ENCODE results near the gene BRICD5.

The BRICD5 gene

DNA sequence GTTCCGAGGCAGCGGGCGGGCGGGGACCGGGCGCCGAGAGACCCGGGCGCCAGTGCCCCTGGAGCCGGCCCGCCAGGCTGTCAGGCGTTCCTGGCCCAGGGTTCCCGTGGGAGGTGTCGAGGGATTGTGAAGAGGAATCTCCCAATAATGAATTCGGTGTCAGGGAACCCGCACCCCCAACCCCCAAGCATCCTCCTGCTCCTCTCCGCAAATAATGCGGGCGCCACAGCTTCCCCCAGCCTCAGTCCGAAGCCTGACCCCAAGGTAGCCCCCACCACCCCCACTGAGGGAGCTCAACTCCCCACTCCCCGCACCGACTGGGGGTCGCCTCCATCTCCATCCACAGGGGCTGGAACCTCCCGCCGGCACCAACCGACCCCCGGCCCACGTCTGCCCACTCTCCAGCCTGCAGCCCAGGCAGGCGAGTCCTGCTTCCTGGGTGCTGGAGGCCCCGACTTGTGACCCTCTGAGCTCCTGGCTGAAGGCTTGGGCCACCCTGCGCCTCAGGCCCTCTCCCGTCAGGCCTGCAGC, 13.6 kb downstream of the BRICD5 start:
- no peak for DNase-seq

GRCh38 chr16:2196162-2196980, 14.3 kb downstream of the BRICD5 start, which contains the start of gene CASKIN1:
TSS of gene CASKIN1 (minus strand) at chr16:2196605. CDS start at chr16:2196432, 173 bp downstream.
- no peak for DNase-seq

- no peak for DNase-seq
These were observed 15.1 kb downstream of the BRICD5 start for GRCh38 chr16:2195322-2196161.

DNA sequence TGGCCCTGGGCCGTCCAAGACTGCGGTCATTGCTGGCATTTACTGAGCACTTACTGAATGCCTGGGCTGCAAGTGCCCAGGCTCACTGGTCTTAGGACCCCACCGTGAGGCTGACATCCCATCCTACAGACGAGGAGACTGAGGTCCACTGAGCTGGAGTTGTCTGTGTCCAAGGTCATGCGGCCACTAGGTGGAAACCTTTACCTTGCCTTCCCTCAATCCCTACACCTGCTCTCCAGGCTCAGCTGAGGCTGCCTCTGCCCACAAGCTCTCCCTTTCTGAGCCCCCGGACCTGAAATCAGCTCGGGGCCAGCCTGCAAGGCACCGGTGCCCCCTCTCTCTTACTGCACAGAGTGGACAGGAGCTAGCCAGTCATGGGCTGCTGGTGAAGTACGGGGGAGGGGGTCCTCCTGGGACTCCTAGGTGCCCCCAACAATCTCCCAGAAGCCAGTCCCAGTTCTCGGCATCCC, 15.8 kb downstream of the BRICD5 start:
- DNase-seq, result peak; percentile 60

DNA sequence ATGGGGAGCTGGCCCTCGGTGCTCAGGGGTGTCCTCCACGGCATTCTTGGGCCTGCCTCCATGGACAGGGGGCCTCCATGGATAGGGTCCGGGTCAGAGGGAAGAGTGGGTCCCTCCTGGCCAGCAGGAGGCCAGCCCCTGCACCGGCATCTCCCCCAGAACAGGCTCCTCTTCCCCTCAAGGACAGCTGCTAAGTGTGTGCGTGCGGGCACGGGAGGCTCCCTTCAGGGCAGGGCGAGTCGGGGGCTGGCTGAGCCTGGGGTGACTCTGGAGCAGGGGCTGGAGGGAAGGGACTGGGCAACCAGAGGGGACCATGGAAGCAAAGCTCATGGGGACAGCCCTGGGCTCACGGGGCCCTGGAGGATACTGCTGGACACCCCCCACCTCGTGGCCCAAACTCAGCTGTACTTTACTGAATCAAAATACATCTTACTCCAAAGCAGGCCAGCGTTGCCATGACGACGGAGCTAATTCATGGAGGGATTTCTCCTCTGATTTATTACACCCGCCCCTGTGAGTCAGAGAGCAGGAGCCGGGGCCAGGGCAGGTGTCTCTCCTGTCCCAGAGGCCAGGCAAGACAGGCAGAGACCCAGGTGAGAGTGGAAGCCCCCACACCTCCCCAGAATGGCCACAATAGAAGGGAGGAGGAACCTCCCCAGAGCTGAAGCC, 16.4 kb downstream of the BRICD5 start:
- DNase-seq, result peak; percentile 60

GRCh38 chr16:2191446-2191706, 19.3 kb downstream of the BRICD5 start:
- no peak for DNase-seq

- DNase-seq, result no peak
These were observed 19.8 kb downstream of the BRICD5 start for GRCh38 chr16:2190659-2191445.

DNA sequence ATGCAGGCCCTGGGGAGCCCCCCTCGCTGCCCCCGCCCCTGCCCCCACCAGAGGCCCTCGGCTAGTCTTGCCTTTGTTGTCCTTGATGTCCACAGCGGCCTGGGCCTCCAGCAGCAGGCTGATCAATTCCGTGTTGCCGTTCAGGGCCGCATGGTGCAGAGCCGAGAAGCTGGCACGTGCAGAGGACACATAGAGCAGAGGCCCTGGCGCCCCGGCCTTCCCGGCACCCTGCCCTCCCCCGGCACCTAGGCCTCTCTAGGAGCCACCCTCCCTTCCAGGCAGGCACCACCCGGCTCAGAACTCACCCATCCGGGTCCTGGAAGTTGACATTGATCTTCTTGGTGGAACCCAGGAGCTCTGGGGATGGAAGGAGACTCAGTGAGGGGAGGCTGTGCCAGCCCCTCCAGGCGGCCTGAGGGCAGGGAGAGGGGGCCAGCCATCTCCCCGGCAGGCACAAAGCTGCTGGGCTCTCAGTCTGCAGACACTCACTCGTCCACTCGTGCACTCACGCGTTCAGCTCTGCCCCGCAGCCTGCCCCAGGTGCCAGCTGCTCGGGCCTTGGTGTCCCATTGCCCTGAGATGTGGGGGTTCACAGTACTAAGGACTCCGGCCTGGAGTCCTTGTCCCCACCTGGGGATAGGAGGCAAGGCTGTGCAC, 20.5 kb downstream of the BRICD5 start:
- no peak for DNase-seq

DNA sequence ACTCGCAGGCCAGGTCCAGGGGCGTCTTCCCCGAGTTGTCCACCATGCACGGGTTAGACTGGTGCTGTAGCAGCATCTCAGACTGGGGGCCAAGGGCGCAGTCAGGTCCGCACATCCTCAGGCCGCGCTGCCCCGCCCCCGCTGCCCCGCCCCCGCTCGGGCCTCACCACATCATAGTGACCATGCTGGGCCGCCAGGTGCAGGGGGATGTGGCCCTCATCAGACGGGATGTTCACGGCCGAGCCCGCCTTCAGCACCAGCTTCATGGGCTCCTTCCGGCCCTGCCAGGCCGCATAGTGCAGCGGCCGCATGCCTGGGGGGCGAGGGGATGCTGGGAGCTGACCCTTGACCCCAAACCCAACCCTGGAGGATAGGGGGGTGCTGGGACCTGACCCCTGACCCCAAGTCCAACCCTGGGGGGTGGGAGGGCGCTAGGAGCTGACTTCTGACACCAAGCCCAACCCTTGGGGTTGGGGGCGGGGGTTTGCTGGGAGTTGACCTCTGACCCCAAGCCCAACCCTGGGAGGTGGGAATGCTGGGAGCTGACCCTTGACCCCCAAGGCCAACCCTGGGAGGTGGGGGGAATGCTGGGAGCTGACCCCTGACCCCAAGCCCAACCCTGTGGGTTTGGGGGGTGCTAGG, 21.3 kb downstream of the BRICD5 start:
- no peak for DNase-seq

- no peak for DNase-seq
These were observed 22.3 kb downstream of the BRICD5 start for GRCh38 chr16:2188395-2188794.

GRCh38 chr16:2187212-2187611, 23.5 kb downstream of the BRICD5 start:
- no peak for DNase-seq

- no peak for DNase-seq
These were observed 24.2 kb downstream of the BRICD5 start for GRCh38 chr16:2186505-2186904.

- DNase-seq, result no peak
These were observed 24.6 kb downstream of the BRICD5 start for GRCh38 chr16:2186064-2186463.

- DNase-seq, result no peak
These were observed 25.7 kb downstream of the BRICD5 start for GRCh38 chr16:2184962-2185361.

DNA sequence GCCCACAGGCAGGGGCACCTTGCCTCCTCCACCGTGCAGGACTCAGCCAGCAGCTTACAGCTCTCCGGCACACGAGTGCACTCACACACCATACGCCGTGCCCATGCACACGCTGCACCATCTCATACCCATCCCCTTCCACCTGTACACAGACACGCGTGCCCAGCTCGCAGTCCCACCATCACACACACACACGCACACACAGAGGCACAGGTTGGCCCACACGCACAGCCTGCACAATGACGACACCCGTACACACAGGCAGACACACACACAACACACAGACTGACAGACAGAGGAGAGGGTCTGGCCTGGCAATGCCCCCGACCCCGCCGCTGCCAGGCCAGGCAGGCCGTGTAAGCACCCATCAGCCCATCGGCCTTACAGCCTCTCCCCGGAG, 26.3 kb downstream of the BRICD5 start:
- no peak for DNase-seq

DNA sequence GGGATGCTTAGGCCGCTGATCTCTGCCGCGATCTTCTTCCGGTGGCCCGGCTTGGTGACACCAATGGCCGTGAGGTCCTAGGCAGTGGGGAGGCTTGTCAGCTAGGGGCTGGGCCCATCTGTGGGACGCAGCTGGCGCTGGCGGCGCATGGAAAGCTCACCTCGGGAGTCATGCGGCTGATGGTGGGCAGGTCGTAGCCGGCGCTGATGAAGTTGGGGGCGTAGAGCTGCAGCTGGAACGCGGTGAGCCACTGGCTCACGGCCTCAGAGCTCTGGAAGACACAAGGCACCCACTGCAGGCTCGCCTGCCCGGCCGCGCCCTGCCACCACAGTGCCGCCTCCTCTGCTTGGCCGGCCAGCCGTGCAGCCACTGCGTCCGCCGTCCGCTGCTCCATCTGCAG, 27.0 kb downstream of the BRICD5 start:
- no peak for DNase-seq

- no peak for DNase-seq
These were observed 28.7 kb downstream of the BRICD5 start for GRCh38 chr16:2181952-2182351.

- DNase-seq, result no peak
These were observed 29.4 kb downstream of the BRICD5 start for GRCh38 chr16:2180962-2181923.

- DNase-seq, result no peak
These were observed 30.2 kb downstream of the BRICD5 start for GRCh38 chr16:2180461-2180860.

- DNase-seq, result no peak
These were observed 31.1 kb downstream of the BRICD5 start for GRCh38 chr16:2179576-2179975.
